ENCODE data around the gene CFAP99.
"Not testable (repeated sequence)": the region's sequence is repeated elsewhere in the genome, so short reads cannot be mapped to it uniquely, and the experiment has no call there.

CFAP99 gene

DNA sequence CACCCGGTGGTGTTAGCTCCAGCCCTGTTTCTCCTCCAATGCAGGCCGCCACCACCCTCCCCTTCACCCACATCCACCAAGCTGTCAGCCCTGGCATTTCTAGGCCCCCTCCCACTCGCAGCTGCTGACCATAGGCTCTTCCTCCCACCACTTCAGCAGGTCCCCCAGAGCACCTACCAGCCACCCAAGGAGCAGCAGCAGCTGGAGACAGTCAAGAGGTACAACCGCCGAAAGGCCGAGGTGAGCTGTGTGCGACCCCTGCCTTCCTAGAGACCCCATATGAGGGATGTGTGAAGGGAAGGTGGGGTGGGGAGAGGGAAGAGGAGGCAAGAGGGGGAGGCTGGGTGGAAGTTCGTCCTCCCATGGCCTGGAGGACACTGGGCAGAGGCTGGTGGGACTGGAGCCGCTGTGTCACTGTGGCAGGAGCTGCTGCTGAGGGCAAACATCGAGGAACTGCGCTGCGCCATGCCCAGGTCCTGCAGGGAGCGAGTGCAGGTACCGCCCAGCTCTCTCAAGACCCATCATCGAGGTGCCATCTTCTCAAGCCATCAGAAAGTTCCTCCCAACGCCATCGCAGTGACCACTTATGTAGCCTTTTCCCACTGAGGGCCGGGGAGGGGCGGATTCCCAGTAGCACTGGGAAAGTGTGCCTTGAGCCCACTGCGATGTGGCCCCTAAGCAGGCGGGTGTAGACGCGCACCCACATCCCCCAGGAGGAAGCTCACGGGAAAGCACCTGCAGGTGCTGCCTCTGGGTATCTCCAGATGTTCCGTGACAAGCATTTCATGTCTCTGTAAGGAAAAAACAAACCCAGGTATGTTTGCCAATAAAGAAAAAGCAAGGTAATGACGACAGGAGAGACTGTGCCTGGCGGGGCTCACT lies 31.0 kb downstream of the CFAP99 start:
- no peak for DNase-seq

DNA sequence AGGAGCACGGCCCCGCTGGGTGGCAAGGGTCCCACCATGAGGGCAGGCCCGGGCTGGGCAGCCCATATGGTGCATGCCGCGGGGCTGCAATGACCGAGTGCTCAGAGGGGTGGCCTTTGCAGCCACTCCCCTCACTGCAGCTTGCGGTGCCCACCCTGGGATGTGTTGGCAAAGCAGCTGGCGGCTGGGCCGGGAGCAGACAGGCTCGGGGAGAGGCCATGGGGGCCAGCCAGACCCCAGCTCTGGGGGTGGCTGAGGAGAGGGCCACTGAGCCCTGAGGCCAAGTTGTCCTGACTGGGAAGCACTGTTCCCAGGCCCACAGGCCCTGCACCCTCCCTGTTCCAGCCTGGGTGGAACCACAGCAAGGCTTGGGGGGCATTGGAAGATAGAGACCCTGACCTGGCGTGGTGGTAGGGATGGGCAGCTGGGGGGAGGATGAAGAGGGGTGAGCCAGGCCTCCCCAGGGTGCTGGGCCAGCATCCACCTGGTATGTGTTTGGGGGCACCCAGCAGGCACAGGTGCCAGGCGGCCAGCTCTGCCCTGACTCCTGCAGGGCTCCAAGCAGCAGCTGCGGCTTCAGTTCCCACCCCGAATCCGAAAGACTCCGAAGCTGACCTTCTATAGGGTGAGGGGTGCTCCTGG lies 31.8 kb downstream of the CFAP99 start:
- DNase-seq, result no peak

DNA sequence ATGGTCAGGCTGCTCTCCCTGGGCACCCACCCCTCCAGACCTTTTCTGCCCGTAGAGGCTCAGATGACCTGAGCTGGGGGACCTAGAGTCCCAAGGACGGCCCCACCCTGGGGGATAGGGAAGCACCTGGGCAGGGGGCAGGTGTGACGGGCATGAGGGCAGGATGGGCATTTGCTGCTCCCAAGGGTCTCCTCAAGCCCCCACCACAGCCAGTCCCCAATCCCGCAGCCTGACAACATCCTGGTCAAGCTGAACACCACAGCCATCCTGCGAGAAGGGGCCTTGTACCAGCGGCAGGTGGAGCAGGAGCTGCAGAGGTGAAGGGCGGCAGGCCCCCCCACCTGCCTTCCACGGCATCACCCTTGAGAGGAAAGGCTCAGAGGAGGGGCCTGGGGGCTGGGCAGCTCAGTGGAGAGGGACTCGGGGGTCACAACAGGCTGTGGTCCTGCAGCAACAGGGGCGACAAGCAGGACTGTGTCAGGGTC lies 32.3 kb downstream of the CFAP99 start:
- DNase-seq, result no peak

DNA sequence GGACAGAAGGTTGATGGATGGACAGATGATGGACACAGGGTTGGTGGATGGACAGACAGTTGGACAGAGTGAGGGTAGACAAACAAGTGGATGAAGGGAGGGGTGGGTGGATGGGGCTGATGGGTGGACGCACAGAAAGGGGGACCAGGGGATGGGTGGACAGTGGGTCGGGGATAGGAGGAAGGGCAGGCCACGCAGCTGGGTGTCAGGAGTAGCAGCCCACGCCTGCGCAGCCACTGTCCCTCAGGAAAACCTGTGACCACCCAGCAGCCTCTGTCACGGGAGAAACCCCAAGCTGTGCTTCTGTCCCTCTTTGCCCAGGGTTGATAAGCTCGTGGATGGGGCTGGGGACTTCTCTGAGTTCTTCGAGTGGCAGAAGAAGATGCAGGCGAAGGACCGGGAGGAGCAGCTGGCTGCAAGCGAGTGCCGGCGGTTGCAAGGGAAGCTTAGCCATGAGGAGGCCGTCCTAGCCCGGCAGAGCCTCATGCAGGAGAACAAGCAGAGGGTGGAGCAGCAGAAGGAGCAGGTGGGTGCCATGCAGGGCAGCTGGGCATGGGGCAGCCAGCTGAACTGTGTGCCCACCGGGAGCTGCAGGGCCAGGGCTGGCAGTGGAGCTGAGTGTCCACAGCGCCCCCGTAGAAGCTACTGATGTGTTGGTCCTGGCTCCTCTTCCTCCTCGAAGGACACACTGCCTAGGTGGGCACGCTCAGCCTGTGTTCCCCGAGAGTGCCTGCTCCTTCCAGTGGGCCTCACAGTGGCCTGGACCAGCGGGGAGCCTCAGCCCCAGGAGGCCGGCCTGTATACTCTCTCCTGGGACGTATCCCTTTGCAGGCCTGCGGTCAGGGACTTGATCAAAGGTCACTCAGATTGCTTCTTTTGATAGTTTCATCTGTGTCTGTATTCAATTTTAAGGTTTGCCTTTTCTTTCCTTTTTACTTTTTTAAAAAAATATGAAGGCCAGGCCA lies 33.3 kb downstream of the CFAP99 start:
- no peak for DNase-seq

DNA sequence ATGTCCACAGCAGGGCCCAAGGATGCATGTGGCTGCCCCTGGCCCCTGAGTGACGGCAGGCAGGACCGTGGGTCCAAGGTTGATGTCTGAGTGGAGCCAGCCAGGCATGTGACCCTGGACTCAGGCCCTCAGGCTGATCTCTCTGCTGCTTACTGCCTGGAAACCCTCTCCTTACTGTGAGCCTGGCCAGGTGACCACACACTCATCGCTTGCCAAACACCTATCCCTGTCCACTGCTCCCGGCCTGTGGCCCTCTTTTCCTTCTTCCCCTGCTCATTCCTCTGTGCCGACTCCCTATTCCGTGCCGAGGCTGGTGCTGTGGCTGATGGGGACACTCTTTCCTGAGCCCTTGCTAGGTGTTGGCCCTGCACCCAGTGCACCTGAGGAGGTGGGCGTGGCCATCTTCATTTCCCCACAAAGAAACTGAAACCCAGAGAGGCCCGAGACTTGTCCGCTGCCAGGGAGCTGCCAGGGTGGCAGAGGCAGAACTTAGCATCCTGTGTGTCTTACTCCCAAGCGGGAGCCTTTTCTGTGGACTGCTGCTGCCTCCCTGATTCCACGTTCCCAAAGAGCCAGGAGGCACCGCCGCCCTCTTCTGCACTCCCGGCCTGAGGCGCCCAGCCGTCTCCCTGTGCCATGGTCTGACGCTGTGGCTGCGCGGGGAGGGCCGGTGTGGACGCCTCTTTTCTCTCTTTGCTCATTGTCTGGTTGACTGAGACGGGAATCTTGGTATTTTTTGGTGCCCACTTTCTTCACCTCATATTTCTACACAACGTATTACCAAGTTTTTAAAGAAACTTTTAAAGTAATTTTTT lies 38.9 kb downstream of the CFAP99 start:
- DNase-seq, result no peak

DNA sequence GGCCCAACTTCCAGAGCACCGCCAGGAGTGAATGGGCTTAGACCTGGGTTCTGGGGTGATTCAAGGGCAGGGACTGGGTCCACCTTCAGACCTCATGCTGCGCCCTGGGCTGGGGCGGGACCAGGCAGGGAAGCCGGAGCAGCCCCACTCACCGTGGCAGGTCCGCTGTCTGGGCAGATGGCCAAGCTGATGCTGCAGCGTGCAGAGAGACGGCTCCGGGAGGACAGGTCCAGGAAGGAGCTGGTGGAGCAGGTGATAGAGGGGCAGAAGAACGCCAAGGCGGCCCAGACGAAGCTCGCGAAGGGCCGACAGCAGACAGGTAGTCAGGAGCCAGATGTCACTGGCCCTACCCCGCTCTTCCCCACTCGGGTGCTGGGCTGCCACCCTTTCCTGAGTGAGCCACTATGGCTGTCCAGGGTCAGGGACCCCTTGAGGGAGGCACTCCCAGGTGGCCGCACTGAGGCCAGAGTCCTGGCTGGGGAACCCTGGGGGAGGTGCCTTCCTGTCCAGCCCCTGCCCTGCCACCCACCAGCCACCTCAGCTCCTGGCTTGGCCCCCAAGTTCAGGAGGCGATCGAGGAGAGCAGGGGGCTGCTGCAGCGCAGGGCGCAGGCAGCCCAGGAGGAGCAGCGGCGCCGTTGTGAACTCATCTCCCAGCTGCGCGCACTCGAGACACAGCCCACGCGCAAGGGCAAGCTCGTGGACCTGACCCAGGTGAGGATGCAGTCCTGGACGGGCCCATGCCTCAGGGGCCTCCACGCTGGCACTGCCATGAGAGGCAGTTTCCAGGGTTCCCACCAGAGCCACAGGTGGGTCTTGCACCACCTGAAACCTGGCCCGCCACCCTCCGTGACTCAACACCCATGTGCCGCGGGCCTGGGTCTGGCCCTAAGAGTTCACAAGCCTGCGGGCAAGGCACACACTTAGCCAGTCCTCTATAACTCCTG lies 40.1 kb downstream of the CFAP99 start:
- no peak for DNase-seq

DNA sequence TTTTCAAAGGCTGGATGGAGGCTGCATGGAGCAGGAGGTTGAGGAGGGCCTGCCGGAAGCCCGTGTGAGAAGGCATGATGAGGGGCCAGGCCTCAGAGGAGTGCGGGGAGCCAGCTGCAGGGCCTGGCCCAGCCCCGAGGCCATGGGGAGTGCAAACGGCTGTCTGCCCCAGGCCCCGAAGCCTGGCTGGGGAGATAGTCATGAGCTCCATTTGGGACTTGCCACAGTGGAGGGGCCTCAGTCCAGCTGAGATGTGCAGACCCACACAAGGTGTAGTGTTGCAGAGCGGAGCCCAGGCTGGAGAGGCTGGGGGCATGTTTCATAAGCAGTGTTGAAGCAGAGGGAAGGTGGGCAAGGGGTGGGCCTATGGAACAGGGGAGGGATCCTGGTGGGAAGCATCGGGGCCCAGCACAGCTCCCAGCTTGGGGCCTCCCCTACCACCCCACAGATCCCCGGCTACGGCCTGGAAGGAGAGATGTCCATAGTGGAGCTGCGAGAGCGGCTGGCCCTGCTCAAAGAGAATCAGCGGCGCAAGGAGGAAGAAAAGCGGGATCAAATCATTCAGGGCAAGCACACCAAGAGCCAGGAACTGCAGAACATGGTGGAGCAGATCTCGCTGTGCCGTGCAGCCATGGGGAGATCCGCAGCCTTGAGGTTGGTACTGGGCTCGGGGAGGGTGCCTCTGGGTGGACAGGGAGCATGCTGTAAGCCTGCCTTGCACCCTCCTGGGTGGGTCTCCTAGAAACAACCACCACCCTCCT lies 41.0 kb downstream of the CFAP99 start:
- no peak for DNase-seq

DNA sequence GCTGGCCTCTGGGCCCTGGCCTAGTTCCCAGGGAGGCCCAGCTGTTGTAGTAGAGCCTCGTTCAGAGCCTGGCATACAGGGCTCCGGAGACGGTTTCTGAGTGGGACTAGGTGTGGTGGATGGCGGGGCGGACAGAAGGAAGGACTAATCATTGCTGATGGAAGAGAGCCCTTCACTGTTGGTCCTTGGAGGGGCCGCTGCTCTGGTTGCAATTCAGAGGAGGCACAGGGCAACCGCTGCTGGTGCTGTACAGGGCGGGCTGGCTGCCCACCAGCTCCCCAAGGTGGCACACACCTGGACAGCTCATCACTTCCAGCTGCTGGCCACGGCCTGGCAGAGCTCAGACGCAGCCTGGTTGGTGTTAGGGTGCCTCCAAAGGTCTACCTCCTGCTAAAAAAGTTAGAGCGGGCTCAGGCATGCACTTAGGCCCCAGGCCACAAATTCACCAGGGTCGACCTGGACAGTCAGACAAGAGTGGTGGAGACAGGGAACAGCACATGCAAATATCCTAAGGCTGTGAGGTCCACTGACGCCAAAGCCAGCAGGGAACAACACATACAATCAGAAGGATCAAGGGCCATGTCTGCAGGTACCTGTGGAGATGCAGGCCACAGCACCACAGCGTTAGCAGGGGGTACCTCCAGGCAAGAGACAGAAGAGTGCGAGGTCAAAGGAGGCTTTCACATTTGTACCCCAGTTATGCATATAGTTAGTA lies 42.6 kb downstream of the CFAP99 start:
- no peak for DNase-seq

DNA sequence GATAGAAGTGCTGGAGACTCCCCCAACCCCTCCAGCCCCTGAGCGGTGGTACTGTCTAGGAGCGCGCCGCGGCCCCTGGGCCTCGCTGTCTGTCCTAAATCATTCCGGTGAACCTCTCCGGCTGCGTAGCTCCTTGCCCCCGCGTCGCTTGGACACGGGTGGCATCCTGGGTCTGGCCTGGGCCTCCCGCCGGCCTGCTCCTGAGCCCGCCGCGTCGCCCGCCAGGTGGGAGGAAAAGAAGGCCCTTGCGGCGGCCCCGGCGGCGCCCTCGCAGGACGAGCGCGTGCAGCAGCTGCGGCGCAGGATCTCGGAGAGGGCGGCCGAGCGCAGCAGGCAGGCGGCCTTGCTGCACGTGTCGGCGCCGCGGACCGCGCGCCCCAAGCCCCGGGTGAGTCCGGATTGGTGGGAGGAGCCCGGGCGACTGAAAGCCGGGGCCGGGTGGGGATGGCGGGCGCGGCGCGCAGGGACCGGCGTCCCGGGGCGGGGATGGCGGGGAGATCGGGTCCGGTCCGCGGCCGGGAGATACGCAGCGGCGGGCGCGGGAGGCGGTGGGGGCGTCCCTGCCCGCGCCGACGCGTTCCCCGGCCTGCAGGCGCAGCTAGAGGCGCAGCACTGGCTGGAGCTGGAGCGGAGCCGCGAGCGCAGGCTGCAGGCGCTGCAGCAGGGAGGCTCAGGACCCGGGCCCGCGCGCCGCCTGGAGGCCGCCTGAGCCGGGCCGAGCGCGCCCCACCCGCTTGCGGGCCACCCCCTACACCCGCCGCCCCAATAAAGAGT lies 43.6 kb downstream of the CFAP99 start:
- no peak for DNase-seq

DNA sequence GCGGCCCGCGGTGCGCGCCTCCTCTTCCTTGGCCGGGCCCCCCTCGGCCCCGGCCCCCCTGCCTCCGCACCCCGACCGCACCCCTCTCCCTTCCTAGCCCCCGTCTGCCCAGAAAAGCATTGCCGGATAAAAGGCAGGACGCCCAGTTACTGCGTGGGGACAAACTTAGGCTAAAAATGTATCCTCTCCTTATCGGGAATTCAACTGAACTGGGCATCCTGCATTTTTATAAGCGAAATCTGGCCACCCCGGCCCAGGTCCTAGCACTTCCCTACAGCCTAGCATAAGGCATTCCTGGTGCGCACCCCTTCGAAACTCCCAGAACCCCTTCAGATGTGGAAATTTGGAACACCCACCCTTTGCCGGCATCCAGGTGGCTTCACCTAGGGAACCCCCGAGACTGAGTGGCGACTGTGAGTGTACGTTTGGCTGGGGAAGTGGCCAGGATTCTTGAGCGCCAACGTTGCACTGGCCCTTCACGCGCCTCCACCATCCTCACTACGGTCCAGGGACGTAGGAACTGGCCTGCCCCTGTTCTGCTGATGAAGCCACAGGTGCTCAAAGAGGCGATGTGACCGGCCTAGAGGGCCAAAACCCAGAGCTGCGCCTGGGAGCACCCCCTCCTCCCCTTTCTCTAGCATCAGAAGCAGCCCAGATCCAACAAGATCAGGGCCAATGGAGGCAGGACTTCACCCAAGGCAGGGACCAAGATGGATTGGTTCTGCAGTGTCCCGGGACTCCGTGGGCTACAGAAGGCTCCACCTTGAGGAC lies 44.4 kb downstream of the CFAP99 start:
- no peak for DNase-seq

DNA sequence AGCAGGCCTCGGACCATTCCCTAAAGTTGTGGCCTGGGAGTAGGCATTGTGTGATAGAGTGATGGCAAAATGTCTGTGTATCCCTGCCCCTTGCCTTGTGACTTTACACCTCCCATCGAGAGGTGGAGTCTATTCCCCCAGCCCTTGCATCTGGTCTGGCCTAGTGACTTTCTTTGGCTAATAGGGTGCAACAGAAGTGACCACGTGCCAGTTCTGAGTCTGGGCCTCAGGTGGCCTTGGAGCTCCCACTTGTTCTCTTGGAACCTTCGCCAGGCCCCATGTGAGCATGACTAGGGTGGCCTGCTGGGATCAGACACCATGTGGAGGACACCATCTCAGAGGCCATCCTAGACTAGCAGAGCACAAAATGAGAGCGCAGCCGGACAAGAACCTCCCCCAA lies 46.3 kb downstream of the CFAP99 start:
- no peak for DNase-seq

DNA sequence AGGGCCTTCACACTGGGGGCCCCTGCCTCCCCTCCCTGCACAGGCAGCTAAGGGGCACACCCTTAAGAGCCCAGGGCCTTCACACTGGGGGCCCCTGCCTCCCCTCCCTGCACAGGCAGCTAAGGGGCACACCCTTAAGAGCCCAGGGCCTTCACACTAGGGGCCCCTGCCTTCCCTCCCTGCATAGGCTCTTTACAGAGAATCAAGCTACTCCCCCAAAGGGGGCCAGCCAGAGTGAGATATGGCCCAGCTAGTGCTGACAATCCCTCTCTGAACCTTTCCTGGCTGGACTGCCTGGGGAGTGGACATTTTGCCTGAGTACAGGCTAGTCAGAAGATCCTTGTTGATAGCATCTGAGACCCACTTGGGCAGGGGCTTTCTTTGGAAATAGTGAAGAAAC lies 46.8 kb downstream of the CFAP99 start:
- not testable (repeated sequence) for DNase-seq

DNA sequence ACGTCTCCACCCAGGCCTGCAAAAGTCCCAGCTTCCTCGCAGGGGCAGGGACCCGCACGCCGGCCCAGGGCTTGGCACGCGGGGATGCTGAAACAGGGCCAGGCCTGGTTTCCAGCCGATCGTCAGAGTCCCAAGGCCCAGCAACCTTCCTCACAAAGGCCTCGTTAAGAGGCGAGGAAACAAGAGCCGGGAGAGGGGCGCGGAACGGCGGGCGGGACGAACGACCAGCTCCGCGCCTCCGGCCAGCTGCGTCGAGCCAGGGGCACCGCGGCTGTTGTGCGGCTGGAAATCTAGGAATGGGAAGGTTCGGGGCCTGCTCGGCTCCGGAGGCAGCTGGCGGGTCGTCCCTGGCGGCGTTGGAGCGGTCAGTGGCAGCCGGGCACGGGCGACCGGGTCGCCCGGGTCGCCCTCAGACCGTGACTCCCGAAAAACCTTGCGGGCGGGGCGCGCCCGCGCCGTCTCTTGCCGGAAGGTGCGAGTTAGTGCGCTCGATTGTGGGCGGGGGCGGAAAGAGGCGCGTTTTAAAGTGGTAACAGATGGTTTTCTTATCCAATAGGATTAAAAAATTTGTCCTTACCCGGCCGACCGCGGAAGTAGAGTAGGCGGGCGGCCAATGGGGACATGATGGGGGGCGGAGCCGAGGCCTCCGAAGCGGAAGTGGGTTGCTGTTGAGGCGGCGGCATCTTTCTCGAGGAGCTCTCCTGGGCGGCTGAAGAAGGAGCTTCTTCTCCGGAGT lies 49.9 kb downstream of the CFAP99 start, which contains the start of gene RNF4:
RNF4 (plus strand) TSS at position 651 of the 736 bp plus-strand sequence. CDS start 21,388 bp downstream, outside the sequence.
- peak; percentile 97 for DNase-seq

DNA sequence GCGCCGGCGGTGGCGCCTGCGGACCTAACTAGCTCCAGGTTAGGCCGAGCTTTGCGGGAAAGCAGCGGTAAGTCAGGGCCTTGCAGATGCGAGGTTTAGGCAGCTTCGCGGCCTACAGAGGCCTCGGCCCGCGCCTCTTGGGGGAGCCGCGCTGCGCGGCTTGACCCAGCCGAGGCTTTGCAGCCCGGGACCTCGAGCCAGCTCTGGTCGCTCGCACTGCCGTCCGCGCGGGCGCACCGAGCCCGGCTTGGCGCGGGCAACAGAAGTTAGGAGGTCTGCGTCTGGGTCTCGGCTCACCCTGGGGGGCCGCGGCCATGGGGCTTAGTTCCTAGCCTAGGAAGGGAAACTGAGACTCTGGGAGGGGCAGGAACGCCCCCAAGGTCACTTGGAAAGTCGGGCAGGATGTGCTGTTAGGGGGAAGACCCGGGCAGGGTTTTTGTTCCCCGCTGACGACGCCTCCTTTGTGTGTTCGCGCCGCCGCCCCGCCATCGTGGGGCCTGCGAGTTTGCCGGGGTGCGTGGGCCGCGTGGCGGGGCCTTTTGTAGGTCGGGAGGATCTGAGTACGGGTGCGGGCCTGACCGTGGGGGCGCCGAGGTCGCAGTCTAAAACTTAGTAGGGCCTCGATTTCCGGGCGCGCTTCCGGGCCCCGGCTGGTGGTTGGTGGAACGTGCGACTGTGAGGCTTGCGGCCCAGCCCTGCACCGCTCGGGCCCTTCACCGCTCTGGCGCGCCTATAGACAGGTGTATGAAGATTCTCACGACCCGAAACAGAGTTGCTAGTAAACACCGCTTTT lies 50.6 kb downstream of the CFAP99 start:
- DNase-seq, result no peak

DNA sequence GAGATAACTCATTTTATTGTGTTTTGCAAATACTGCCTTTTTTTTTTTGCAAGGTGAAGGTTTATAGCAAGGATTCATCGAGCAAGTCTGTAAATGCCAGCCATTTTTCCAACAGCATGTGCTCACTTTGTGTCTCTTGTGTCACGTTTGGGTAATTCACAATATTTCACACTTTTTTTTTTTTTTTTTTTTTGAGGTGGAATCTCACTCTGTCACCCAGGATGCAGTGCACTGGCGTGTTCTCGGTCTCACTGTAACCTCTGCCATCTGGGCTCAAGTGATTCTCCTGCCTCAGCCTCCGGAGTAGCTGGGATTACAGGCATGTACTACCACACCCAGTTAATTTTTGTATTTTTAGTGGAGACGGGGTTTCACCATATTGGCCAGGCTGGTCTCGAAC lies 52.0 kb downstream of the CFAP99 start:
- no peak for DNase-seq

DNA sequence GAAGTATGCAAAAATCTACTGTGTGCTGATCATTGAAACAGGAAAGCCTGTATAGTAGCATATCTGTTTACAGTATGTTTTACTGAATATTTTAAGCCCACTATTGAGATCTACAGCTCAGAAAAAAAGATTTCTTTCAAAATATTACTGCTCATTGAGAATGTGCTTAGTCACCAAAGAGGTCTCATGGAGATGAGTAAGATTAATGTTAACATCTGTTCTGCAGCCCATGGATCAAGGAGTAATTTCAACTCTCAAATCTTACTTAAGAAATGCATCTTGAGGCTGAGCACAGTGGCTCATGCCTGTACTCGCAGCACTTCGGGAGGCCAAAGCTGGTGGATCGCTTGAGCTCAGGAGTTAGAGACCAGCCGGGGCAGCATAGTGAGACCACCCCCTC lies 53.4 kb downstream of the CFAP99 start:
- DNase-seq, result no peak
